Measurements from ENCODE around the gene AMD1.
"Not testable (repeated sequence)": the region's sequence is repeated elsewhere in the genome, so short reads cannot be mapped to it uniquely, and the experiment has no call there.

Gene AMD1

DNA sequence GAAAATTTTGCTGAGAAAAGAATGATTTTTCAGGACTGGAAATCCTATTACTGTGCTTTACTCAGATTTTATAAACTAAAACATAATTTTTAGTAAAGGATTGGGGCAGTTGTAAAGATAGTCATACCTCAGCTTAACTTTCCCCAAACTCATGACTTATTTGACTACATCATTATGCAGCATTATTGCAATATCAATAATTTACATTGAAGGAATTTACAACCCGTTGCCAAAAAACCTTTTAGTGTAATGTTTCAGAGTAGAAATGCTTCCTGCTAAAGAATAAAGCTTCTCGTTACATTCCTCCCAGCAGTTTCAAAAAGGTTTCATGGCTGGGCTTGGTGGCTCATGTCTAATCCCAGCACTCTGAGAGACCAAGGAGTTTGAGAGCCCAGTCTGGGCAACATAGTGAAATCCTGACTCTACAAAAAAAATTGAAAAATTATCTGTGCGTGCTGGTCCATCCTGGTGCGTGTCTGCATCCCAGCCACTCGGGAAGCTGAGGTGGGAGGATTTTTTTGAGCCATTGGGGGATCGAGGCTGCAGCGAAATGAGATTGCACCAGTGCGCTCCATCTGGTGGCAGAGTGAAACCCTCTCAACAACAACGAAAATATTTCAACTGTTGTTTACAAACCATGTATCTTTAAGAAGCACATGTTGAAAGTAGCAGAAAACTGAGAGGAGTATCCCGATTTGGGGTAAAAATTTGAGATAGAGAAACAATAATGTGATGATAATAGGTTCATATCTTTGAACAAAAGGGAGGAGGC is 4.4 kb downstream of the AMD1 start:
- no peak for FAIRE-seq

DNA sequence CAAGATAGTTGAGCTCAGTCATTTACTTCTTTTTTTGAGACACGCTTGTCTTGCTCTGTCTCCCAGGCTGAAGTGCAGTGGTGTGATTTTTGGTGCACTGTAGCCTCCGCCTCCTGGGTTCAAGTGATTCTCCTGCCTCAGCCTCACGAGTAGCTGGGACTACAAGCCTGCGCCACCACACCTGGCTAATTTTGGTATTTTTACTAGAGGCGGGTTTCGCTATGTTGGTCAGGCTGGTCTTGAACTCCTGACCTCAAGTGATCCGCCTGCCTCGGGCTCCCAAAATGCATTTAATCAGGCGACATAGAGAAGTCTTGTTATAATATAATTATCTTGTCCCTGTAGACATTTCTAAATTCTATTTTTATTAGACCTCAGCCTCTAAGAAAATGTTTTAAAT is 6.1 kb downstream of the AMD1 start:
- no peak for FAIRE-seq

DNA sequence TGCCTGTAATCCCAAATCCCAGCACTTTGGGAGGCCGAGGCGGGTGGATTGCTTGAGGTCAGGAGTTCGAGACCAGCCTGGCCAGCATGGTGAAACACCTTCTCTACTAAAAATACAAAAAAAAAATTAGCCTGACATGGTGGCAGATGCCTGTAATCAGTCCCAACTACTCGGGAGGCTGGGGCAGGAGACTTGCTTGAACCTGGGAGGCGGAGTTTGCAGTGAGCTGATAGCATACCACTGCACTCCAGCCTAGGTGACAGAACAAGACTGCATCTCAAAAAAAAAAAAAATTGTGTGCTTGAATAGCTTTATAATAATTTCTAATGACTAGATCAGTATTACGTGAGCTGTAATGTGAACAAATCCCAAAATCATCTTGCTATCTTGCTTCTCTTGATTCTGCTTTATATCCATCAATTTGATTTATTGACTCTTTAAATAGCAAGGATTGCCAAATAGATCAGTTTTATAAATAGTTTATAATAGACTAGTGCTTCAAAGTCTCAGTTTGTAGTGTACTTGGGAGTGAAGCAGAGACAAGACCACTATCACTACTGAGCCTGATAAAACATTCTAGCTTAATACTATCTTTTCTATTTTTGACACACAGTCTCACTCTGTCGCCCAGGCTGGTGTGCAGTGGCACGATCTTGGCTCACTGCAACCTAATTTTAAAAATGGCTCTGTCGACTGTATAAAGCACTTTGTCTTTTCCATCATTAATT is 7.1 kb downstream of the AMD1 start:
- FAIRE-seq, result no peak

DNA sequence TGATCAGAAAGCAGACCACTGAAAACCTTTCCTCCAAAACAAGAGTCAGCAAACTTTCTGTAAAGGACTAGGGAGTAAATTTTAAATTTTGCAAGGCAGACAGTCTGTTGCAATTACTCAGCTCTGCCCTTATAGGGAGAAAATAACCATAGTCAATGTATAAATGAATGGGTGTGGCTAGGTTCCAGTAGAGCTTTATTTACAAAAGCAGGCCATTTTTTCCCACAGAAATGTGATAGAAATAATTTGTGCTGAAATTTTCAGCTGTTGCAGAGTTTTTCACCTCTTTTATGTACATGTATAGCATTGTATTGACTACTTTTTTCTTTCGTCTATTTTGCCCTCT is 7.7 kb downstream of the AMD1 start:
- FAIRE-seq, result no peak

DNA sequence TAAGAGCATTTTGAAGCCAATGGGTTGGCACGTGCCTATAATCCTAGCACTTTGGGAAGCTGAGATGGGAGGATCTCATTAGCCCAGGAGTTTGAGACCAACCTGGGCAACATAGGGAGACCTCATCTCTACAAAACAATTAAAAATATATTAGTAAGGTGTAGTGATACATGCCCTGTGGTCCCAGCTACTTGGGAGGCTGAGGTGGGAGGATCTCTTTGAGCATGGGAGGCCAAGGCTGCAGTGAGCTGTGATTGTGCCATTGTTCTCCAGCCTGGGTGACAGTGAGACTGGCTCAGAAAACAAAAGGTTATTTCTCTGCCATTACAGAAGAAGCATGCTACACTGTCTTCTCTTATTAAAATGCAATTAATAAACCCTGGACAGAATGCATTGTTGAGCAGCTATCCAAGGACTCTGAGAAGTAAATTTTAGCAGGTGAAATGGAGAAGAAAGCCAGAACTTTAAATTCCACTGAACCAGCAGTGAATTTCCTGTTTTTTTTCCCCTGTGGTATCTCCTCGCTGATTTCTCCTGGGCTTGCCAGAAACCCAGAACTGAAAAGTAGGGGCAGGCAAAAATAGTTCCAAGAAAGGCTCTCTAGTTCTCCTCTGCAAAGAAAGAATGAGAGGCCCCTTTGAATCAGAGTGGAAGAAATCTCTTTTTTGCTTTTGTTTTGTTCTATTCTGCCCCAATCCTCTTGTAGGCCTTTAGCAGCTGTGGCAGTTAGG is 8.4 kb downstream of the AMD1 start:
- no peak for FAIRE-seq

DNA sequence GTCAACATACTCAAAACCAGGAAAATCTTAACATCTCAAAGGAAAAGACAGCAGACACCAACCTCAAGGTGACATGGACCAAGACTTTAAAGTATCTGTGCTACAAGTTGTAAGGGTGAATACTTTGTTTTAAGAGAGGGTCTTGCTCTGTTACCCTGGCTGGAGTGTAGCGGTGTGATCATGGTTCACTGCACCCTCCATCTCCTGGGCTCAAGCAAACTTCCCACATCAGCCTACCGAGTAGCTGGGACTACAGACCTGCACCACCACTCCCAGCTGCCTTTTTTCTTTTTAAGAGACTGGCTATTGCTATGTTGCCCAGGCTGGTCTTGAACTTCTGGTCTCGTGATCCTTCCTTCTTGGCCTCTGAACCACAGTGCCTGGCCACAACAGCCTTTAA is 9.7 kb downstream of the AMD1 start:
- FAIRE-seq, result no peak

DNA sequence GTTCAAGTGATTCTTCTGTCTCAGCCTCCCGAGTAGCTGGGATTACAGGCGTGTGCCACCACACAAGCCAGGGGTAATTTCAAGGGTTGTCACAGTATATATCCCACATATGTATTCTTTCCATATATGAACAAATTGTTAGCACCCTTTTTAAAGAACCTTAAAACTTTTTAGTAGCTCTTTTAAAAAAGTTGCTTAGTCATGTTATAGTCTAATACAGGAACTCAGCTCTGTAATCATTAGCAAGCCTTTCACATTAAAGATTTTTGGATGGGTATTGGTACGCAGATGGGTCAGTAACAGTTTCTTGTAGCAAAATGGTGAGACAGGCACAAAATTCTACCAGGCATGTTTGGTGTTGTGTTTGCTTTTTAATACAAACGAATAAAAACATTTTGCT is 10.9 kb downstream of the AMD1 start:
- FAIRE-seq, result no peak

DNA sequence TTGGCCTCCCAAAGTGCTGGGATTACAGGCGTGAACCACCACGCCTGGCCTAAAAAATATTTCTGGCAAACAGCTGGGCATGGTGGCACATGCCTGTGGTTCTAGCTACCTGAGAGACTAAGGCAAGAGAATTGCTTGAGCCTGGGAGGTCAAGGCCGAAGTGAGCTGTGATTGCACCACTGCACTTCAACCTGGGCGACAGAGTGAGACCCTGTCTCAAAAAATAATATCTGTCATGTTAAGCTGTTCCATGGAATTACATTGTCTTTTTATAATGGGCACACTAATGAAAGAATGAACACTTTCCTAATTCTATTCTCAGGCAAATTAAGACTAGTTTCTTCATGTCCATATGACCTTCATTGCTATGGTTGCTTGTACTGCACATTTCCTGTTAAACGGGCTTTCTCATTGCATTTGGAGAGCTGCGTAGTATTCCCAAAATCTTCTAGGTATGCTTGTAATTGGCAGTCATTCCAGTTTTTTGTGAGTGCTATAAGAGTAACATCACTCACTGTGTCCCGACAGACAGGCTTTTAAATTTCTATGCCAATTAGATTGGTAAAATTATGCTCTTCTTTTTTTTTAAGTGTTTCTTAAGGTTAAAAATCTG is 12.1 kb downstream of the AMD1 start:
- FAIRE-seq, result no peak

DNA sequence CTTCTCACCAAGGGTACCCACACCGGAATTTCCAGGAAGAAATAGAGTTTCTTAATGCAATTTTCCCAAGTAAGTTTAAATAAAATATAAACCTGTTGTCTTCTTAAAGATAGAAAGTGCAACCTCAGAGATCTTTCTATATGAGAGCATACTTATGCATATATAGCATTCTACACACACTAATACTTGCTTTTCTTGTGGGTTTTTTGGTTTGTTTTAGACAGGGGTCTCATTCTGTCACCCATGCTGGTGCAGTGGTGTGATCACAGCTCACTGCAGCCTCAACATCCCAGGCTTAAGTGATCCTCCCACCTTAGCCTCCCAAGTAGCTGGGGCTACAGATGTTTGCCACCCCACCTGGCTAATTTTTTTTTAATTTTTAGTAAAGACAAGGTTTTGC is 15.7 kb downstream of the AMD1 start:
- FAIRE-seq, result no peak

DNA sequence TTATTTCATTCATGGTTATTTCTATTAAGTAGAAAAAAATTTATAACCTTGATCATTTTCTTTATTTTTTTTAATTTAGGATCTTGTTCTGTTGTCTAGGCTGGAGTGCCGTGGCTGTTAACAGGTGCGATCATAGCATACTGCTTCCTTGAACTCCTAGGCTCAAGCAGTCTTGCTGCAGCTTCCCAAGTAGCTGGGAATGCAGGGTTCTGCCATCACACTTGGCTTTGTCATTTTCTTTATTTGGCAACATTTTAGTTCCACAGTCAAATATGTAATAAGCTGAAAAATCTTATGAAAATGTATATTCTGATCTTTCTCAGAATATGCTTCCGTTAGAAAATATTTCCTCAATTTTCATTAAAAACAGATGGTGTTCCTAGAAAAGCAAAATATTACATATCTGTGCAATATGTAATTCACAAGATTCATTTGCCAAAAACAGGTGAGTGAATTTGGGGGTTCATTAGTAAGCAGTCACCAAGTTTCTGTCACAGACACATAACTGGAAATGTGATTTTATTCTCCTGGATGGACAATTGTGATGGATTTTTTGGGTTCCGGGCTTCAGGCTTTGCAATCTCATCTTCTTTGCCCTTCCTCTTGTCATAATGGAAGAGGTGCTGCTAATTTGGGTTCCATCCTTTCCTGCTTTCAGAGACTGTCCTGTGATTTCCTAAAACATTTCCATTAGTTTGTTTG is 21.5 kb downstream of the AMD1 start:
- FAIRE-seq, result no peak

DNA sequence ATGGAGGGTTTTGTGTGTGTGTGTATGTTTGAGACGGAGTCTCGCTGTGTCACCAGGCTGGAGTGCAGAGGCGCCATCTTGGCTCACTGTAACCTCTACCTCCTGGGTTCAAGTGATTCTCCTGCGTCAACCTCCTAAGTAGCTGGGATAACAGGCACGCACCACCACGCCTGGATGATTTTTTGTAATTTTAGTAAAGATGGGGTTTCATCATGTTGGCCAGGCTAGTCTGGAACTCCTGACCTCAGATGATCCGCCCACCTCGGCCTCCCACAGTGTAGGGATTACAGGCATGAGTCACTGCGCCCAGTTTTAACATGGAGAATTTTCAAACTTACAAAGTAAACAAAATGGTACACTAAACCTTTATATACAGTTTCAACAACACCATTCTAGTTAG is 22.8 kb downstream of the AMD1 start:
- no peak for FAIRE-seq

DNA sequence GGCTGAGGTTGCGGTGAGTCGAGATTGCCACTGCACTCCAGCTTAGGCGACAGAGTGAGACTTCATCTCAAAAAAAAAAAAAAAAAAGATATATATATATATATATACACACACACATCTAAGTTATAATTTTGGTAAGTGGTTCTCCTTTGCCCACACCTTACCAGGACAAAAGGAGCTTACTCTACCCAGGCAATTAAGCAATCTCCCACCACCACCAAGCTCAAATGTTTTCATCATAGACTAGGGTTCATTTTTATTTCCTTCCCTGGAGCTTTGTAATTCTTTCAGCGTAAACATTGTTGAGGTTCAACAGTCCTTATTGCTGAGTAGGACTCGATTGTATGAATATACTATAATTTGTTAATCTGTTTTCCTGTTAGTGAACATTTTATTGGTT is 23.5 kb downstream of the AMD1 start:
- FAIRE-seq, result no peak

DNA sequence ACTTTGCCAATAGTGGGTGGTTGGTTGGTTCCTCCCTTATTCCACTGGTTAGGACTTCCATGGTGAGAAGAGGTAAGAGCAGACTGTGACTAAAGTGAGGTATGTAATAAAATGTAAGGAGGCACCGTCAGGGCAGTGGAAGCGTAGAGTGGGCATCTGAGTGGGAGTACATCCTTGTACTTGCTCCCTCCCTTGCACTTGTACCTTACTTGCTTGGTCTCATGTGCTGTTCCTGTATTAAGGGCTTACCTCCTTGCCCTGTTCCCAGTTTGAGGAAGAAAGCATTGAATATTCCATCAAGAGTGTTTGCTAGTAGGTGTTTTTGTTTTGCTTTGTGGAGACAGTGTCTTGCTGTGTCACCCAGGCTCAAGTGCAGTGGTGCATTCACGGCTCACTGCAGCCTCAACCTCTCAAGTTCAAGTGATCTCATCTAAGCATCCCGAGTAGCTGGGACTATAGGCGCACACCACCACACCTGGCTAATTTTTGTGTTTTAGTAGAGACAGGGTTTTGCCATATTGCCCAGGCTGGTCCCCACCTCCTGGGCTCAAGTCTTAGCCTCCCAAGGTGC is 25.5 kb downstream of the AMD1 start:
- no peak for FAIRE-seq

DNA sequence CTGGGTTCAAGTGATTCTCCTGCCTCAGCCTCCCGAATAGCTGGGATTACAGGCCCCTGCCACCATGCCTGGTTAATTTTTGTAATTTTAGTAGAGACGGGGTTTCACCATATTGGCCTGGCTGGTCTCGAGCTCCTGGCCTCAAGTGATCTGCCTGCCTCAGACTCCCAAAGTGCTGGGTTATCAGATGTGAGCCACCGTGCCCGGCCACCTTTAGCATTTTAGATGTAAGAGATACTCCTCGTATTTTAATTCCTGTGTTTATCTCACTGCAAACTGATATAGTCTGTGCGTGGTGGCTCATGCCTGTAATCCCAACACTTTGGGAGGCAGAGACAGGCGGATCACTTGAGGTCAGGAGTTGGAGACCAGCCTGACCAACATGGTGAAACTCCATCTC is 27.0 kb downstream of the AMD1 start:
- not testable (repeated sequence) for FAIRE-seq

DNA sequence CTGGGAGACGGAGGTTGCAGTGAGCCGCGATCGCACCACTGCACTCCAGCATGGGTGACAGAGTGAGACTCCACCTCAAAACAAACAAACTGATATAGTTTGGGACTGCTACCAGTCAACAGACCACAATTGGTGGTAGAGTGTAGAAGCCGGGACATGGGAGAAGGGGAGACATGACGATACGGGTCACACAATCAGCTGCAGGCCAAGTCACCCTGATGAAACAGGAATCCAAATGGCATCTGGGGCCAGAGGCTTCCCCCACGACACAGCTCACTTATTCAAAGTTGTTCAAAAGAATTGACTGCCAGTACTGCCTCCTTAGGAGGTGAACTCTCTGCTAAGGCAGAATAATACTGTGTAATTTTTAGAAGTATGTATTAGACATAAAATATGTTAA is 27.5 kb downstream of the AMD1 start:
- FAIRE-seq, result no peak

DNA sequence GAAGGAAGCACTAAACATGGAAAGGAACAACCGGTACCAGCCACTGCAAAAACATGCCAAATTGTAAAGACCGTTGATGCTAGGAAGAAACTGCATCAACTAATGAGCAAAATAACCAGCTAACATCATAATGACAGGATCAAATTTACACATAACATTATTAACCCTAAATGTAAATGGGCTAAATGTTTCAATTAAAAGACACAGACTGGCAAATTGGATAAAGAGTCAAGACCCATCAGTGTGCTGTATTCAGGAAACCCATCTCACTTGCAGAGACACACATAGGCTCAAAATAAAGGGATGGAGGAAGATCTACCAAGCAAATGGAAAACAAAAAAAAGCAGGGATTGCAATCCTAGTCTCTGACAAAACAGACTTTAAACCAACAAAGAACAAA is 31.7 kb downstream of the AMD1 start:
- FAIRE-seq, result not testable (repeated sequence)

DNA sequence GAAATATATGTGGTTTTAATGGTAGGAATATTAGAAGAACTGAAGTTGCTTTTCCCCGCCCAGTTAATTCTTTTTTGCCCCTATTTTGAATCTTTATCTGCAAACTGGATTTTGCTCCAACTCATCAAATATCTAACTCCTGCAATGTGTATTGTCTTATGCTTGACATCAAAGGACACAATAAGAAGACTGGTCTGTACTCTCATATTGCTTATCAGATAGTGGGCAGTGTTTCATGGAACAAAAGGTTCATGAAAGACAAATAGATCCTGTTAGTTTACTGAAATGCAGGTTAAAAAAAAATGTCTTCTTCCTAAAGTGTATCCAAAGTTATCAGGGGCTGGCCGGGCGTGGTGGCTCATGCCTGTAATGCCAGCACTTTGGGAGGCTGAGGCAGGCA is 56.2 kb downstream of the AMD1 start:
- FAIRE-seq, result no peak

DNA sequence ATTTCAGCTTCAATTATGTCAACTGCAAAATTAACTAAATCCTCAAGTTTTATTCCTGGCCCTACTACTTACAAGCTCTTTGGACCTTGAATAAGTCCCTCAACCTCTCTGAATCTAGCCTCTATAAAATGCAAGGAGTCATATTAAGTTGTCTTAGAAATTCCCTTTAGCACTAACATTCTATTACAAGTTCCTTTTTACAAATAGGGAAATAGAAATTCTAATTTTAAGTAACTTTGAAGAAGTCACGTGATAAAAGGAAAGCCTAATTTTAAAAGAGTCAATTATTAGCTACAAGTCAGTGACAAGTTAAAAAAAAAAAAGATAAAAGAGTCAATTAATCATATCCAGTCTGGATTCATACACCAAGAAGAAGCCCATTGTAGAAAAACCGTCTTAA is 59.3 kb downstream of the AMD1 start:
- FAIRE-seq, result no peak

DNA sequence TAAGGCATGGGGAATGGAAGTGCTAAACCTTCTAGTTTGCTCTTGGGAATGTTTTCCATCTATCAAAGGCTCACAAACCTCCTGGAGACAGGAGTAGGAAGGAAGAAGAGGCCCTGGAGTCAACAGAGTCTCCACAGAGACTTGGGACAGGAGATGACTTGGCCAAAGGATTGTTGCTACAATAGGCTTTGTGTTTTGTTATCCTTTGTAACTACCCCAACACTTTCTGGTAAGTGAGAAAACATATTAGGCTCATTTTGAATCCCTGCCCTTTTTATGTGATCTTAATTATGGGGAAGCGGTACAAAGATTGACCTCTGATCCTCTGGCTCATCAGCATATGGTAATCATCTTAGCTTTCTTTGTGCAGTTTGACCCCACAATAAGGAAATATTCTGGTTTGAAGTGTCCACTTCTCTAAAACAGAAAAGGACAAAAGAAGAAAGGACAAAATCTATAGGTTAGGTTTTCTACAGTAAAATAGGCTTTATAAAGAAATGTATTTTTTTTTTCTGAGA is 59.9 kb downstream of the AMD1 start:
- FAIRE-seq, result no peak

DNA sequence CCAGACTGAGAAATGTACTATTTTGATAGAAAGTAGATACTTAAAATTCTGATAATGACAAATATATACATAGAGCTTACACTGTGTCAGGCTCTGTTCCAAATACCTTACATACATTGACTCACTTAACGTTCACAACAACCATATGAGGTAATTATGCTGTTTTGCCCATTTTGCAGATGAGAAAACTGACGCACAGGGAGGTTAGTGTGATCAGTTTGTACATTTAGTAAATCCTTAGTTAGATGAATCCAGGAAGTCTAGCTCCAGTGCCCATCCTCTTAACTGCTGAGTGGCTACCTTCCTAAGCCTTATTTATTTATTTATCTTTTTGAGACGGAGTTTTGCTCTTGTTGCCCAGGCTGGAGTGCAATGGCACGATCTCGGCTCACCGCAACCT is 60.6 kb downstream of the AMD1 start:
- FAIRE-seq, result no peak

DNA sequence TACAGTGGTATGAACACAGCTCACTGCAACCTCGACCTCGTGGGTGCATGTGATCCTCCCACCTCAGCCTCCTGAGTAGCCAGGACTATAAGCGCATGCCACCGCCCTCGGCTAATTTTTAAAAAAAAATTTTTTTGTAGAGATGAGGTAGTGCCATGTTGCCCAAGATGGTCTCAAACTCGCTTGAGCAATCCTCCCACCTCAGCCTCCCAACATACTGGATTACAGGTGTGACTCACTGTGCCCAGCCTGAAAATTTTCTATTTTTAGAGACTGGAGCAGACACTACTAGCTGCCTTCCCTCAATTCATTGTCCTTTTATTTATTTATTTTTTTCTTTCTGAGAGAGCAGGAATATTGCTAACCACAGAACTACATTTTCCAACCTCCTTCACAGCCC is 63.6 kb downstream of the AMD1 start:
- no peak for FAIRE-seq

Measured in colon (tissue), 2 donors.